HepG2 (cell line): ENCODE results near the gene IFNA8. TPM values are rescaled to one million over a fixed set of nuclear protein-coding genes. Genes with fewer than 3 reads are reported as not detected.

Source experiments
- ATAC-seq: fragments of 200-7000 bp; cut with Tn5 transposase; 3 replicates; pipeline ENCODE4 v1.9.1; 2020; ENCODE audit warnings: mild to moderate bottlenecking, moderate library complexity
- BruUV-seq: library from RNA; stranded (reverse); fragments of 400-500 nt; replicated peaks from 2 replicates; lab custom pipeline; 2021; lab: Mats Ljungman, UMichigan
- CTCF ChIA-PET: fragments of 300-600 bp; formaldehyde crosslinking; extraction: SDS; loops from one replicate; lab custom pipeline; 2021; ENCODE audit warnings: low total read pairs, inconsistent platforms, low intra/inter-chr PET ratio; lab: Yijun Ruan, JAX
- POLR2A ChIA-PET: fragments of 350-600 bp; sonication (Branson Sonifier 250); formaldehyde crosslinking; loops from one replicate; lab custom pipeline; 2020; ENCODE audit warnings: antibody characterized with exemption, inconsistent platforms; lab: Yijun Ruan, JAX
- DNase-seq: peaks from one replicate; pipeline ENCODE4 v3.0.0-alpha.2; 2015; ENCODE audit warnings: low spot score
- FAIRE-seq: peaks from 3 replicates; lab custom pipeline; 2011; peaks lifted over from hg19 to GRCh38; lab: Jason Lieb, UNC
- H2AFZ ChIP-seq: one replicate; pipeline ENCODE4 v1.6.1; 2011; ENCODE audit warnings: low read length, inconsistent platforms
- H3K27ac ChIP-seq: fragments of 300-600 bp; 3 replicates; pipeline ENCODE4 v1.8.0; 2011; ENCODE audit warnings: mixed run types, mild to moderate bottlenecking, mixed read lengths, low read length, inconsistent platforms; ENCODE audit not compliant: insufficient read depth; ENCODE audit errors: extremely low read length
- H3K27me3 ChIP-seq, 2 experiments: fragments of 200-600 bp in 1 of 2; 2 replicates in 1 of 2; 3 replicates in 1 of 2; pipeline versions ENCODE4 v1.6.0 to v1.8.0; 2011; ENCODE audit warnings: low read length in 2 of 2, mild to moderate bottlenecking in 2 of 2, moderate library complexity in 2 of 2, inconsistent platforms in 1 of 2; ENCODE audit not compliant: insufficient read depth in 2 of 2, control insufficient read depth in 1 of 2
- H3K36me3 ChIP-seq, 2 experiments: fragments of 200-600 bp in 1 of 2; replicated peaks in 1 of 2; 2 replicates in 1 of 2; 3 replicates in 1 of 2; pipeline versions ENCODE4 v1.5.1 to v1.8.0; 2011; ENCODE audit warnings: low read length in 2 of 2, inconsistent platforms in 1 of 2; ENCODE audit not compliant: insufficient read depth in 2 of 2, control insufficient read depth in 1 of 2
- H3K4me1 ChIP-seq: 2 replicates; pipeline ENCODE4 v1.5.1; 2012; ENCODE audit warnings: low read length, inconsistent platforms; ENCODE audit not compliant: insufficient read depth
- H3K4me2 ChIP-seq: 2 replicates; pipeline ENCODE4 v1.6.0; 2011; ENCODE audit warnings: low read depth, low read length, inconsistent platforms
- H3K4me3 ChIP-seq, 3 experiments: fragments of 200-600 bp in 1 of 3; sonication (generic), shearing (Covaris generic) in 1 of 3; replicated peaks in 1 of 3; 2 replicates each; pipeline ENCODE4 v1.5.1; 2011 to 2016; ENCODE audit warnings: low read length in 3 of 3, inconsistent platforms in 2 of 3, low read depth in 2 of 3, mild to moderate bottlenecking in 2 of 3, control low read depth in 1 of 3, mixed read lengths in 1 of 3; ENCODE audit not compliant: insufficient read depth in 1 of 3
- H3K79me2 ChIP-seq: one replicate; pipeline ENCODE4 v1.6.1; 2011; ENCODE audit warnings: low read length, inconsistent platforms; ENCODE audit not compliant: insufficient read depth
- H3K9ac ChIP-seq: 2 replicates; pipeline ENCODE4 v1.6.0; 2011; ENCODE audit warnings: mild to moderate bottlenecking, low read depth, low read length, inconsistent platforms; ENCODE audit not compliant: insufficient read depth
- H3K9me3 ChIP-seq: 2 replicates; pipeline ENCODE4 v1.5.1; 2012; ENCODE audit warnings: mild to moderate bottlenecking, low read length
- H4K20me1 ChIP-seq: 2 replicates; pipeline ENCODE4 v1.6.0; 2011; ENCODE audit warnings: inconsistent platforms, mild to moderate bottlenecking, low read length, moderate library complexity; ENCODE audit not compliant: insufficient read depth
- DMAP1 ChIP-seq: IDR thresholded peaks from 2 replicates; pipeline ENCODE4 v1.6.1; 2016
- ELF1 ChIP-seq: sonication (generic); formaldehyde crosslinking; IDR thresholded peaks from 2 replicates; pipeline ENCODE4 v1.4.0; 2020; ENCODE audit warnings: missing genetic modification reagents
- KLF11 ChIP-seq: IDR thresholded peaks from 2 replicates; pipeline ENCODE4 v1.6.1; 2016; ENCODE audit warnings: missing compliant biosample characterization
- ONECUT2 ChIP-seq: sonication (generic); formaldehyde crosslinking; IDR thresholded peaks from 2 replicates; pipeline ENCODE4 v1.4.0; 2020; ENCODE audit warnings: missing genetic modification reagents
- SRSF4 ChIP-seq: fragments of 200-400 bp; formaldehyde crosslinking; IDR thresholded peaks from one replicate; pipeline ENCODE4 v1.6.1; 2018; ENCODE audit warnings: mild to moderate bottlenecking, low read depth, low read length, moderate library complexity; ENCODE audit not compliant: poor library complexity, severe bottlenecking
- ZNF557 ChIP-seq: sonication (generic); formaldehyde crosslinking; IDR thresholded peaks from 2 replicates; pipeline ENCODE4 v1.4.0; 2020; ENCODE audit warnings: missing genetic modification reagents
- ZNF567 ChIP-seq: sonication (generic); formaldehyde crosslinking; IDR thresholded peaks from 2 replicates; pipeline ENCODE4 v1.8.1; 2023; ENCODE audit warnings: mild to moderate bottlenecking, missing genetic modification reagents, borderline replicate concordance
- ZSCAN21 ChIP-seq: sonication (generic); formaldehyde crosslinking; IDR thresholded peaks from 2 replicates; pipeline ENCODE4 v1.8.0; 2022; ENCODE audit warnings: mild to moderate bottlenecking, missing genetic modification reagents, moderate library complexity, borderline replicate concordance
- WGBS: methylation state at CpG from one replicate; pipeline ENCODE4 v1.1.6; 2017; ENCODE audit warnings: low lambda C conversion rate; 5-methylcytosine and 5-hydroxymethylcytosine counted together
- in situ Hi-C: cut with HindIII; loops from 2 replicates; pipeline ENCODE4 v1.10.0; 2017; ENCODE audit warnings: low pct_unique_long_range_greater_than_20kb; ENCODE audit not compliant: extremely low pct_ligation_motif_present
- intact Hi-C: fragments of 100-400 bp; cut with micrococcal nuclease; formaldehyde crosslinking; loops from one replicate; pipeline ENCODE4 v1.10.0; 2022; ENCODE audit not compliant: unreplicated experiment
- polyA plus RNA-seq, 8 experiments: library from polyadenylated mRNA; depleted of rRNA in 3 of 8; stranded (reverse) in 7 of 8; unstranded in 1 of 8; fragments of >200 nt; fragmentation: Illumina TruSeq in 4 of 8; extraction: Trizol in 4 of 8; gene quantifications; 2 replicates each; pipeline versions ENCODE4 v1.2.1 to v1.2.3, GENCODE V29; 2011 to 2016; ENCODE audit warnings: low read depth in 4 of 8, missing spikeins in 1 of 8, mixed read lengths in 1 of 8; ENCODE audit not compliant: insufficient read depth in 1 of 8
- total RNA-seq, 5 experiments: library from RNA; depleted of rRNA; stranded (reverse); fragments of >200 nt; fragmentation: Illumina TruSeq; extraction: Trizol; gene quantifications; 2 replicates each; pipeline ENCODE4 v1.2.3, GENCODE V29; 2016; ENCODE audit warnings: low read depth in 1 of 5
- TF ChIP-seq, protein P1 (sequence below): sonication (generic); formaldehyde crosslinking; IDR thresholded peaks from 2 replicates; pipeline ENCODE4 v1.5.0; 2020; ENCODE audit warnings: mild to moderate bottlenecking, missing genetic modification reagents, borderline replicate concordance
- TF ChIP-seq, protein P2 (sequence below): sonication (generic); formaldehyde crosslinking; IDR thresholded peaks from 2 replicates; pipeline ENCODE4 v1.5.1; 2020; ENCODE audit warnings: missing genetic modification reagents, mild to moderate bottlenecking, borderline replicate concordance
- TF ChIP-seq, protein P3 (sequence below): sonication (generic); formaldehyde crosslinking; IDR thresholded peaks from 2 replicates; pipeline ENCODE4 v1.5.0; 2020; ENCODE audit warnings: missing genetic modification reagents
- TF ChIP-seq, protein P4 (sequence below): sonication (generic); formaldehyde crosslinking; conservative IDR thresholded peaks from 2 replicates; pipeline ENCODE4 v1.4.0; 2020; ENCODE audit warnings: missing genetic modification reagents

Gene IFNA8
- total and polyA plus RNA-seq, 2 of the 13 experiments (the other 11 are each of a cell fraction or from before 2014, with no cell fraction given): not detected

DNA sequence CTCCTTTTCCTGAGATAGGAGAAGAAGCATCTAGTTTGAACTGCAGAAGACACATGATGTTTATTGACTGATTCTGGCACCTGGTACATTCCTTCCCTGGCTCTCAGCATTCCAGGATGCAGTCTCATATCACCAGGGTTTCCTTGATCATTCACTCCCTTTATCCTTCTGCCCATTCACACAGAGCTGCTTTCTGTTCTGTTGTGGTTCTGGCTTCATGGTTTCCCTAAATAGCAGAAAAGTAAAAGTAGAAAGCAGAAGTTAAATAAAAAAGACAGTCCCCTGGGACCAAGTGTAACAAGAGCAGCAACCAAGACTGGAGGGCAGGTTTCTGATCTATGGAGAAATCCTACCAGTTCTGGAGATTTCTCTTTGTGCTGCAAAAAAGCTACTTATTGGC is 3.2 kb downstream of the IFNA8 start (continued):
- TF ChIP-seq, protein P1, sequence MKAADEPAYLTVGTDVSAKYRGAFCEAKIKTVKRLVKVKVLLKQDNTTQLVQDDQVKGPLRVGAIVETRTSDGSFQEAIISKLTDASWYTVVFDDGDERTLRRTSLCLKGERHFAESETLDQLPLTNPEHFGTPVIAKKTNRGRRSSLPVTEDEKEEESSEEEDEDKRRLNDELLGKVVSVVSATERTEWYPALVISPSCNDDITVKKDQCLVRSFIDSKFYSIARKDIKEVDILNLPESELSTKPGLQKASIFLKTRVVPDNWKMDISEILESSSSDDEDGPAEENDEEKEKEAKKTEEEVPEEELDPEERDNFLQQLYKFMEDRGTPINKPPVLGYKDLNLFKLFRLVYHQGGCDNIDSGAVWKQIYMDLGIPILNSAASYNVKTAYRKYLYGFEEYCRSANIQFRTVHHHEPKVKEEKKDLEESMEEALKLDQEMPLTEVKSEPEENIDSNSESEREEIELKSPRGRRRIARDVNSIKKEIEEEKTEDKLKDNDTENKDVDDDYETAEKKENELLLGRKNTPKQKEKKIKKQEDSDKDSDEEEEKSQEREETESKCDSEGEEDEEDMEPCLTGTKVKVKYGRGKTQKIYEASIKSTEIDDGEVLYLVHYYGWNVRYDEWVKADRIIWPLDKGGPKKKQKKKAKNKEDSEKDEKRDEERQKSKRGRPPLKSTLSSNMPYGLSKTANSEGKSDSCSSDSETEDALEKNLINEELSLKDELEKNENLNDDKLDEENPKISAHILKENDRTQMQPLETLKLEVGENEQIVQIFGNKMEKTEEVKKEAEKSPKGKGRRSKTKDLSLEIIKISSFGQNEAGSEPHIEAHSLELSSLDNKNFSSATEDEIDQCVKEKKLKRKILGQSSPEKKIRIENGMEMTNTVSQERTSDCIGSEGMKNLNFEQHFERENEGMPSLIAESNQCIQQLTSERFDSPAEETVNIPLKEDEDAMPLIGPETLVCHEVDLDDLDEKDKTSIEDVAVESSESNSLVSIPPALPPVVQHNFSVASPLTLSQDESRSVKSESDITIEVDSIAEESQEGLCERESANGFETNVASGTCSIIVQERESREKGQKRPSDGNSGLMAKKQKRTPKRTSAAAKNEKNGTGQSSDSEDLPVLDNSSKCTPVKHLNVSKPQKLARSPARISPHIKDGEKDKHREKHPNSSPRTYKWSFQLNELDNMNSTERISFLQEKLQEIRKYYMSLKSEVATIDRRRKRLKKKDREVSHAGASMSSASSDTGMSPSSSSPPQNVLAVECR (CRISPR knock-in tag): no peak
- no peak for TF ChIP-seq ZNF567
- no peak for TF ChIP-seq DMAP1 (CRISPR knock-in tag)
- TF ChIP-seq ELF1 (CRISPR knock-in tag): no peak
- TF ChIP-seq, all 625 proteins: peak for 0

DNA sequence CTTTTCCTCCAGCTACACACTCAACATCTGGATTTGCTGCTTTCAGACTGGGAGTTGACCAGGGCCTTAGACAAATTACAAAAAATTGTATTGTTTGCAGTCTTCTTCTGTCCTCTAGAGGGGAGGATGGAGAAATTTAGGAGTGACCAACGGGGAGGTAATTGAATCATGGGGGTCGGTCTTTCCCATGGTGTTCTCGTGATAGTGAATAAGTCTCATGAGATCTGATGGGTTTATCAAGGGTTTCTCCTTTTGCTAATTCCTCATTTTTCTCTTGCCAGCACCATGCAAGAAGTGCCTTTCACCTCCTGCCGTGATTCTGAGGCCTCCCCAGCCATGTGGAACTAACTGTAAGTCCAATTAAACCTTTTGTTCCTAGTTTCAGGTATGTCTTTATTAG is 4.2 kb downstream of the IFNA8 start:
- CTCF ChIA-PET: no interaction called here

More for the DNA sequence above, 4.2 kb downstream of the IFNA8 start:
- no peak for FAIRE-seq
- no peaks in the 10 kb centered on the region for H3K9me3 ChIP-seq
- DNase-seq: no peak
- intact Hi-C loops: no loop called here
- H3K27ac ChIP-seq: no peak overlapping the region
- no peaks in the 10 kb centered on the region for H3K79me2 ChIP-seq
- ATAC-seq: no peak
- no peak overlapping the region for H3K4me3 ChIP-seq
- H3K9ac ChIP-seq: no peak overlapping the region
- no peaks in the 10 kb centered on the region for H4K20me1 ChIP-seq
- 0% methylated on average over 4 of the region's 4 CpGs for WGBS
- H3K4me1 ChIP-seq: no peaks in the 10 kb centered on the region
- no peaks in the 10 kb centered on the region for H3K36me3 ChIP-seq
- TF ChIP-seq ZSCAN21 (CRISPR knock-in tag) (no peak), KLF11 (no peak), ZNF557 (CRISPR knock-in tag) (no peak), SRSF4 (no peak), ONECUT2 (CRISPR knock-in tag) (no peak)
- TF ChIP-seq, protein P2, sequence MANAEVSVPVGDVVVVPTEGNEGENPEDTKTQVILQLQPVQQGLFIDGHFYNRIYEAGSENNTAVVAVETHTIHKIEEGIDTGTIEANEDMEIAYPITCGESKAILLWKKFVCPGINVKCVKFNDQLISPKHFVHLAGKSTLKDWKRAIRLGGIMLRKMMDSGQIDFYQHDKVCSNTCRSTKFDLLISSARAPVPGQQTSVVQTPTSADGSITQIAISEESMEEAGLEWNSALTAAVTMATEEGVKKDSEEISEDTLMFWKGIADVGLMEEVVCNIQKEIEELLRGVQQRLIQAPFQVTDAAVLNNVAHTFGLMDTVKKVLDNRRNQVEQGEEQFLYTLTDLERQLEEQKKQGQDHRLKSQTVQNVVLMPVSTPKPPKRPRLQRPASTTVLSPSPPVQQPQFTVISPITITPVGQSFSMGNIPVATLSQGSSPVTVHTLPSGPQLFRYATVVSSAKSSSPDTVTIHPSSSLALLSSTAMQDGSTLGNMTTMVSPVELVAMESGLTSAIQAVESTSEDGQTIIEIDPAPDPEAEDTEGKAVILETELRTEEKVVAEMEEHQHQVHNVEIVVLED: no peak
- TF ChIP-seq, protein P3, sequence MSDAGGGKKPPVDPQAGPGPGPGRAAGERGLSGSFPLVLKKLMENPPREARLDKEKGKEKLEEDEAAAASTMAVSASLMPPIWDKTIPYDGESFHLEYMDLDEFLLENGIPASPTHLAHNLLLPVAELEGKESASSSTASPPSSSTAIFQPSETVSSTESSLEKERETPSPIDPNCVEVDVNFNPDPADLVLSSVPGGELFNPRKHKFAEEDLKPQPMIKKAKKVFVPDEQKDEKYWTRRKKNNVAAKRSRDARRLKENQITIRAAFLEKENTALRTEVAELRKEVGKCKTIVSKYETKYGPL: no peak
- TF ChIP-seq, protein P4, sequence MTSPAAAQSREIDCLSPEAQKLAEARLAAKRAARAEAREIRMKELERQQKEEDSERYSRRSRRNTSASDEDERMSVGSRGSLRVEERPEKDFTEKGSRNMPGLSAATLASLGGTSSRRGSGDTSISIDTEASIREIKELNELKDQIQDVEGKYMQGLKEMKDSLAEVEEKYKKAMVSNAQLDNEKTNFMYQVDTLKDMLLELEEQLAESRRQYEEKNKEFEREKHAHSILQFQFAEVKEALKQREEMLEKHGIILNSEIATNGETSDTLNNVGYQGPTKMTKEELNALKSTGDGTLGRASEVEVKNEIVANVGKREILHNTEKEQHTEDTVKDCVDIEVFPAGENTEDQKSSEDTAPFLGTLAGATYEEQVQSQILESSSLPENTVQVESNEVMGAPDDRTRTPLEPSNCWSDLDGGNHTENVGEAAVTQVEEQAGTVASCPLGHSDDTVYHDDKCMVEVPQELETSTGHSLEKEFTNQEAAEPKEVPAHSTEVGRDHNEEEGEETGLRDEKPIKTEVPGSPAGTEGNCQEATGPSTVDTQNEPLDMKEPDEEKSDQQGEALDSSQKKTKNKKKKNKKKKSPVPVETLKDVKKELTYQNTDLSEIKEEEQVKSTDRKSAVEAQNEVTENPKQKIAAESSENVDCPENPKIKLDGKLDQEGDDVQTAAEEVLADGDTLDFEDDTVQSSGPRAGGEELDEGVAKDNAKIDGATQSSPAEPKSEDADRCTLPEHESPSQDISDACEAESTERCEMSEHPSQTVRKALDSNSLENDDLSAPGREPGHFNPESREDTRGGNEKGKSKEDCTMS (CRISPR knock-in tag): no peak
- TF ChIP-seq, all 625 proteins: peak for 0
- Histone ChIP-seq H3K4me2 (no peak overlapping the region), H2AFZ (no peak overlapping the region), H3K27me3 (no peaks in the 10 kb centered on the region)
- no TSS peak for BruUV-seq
- in situ Hi-C loops: no loop called here
- POLR2A ChIA-PET: no interaction called here
